Loucy (cell line): ENCODE results near the gene LMNTD1.

Experiments
- H2AFZ ChIP-seq: fragments of 200-600 bp; sonication (generic); 2 replicates; pipeline ENCODE4 v1.6.0; 2016; ENCODE audit warnings: antibody characterized with exemption, mild to moderate bottlenecking, low read length, moderate library complexity
- H3F3A ChIP-seq: fragments of 200-600 bp; 2 replicates; pipeline ENCODE4 v1.6.0; 2016; ENCODE audit warnings: antibody characterized with exemption, low read depth, mild to moderate bottlenecking
- H3K27me3 ChIP-seq: fragments of 200-600 bp; sonication (generic); 2 replicates; pipeline ENCODE4 v1.6.1; 2014; ENCODE audit warnings: low read length, mild to moderate bottlenecking; ENCODE audit not compliant: insufficient read depth, poor library complexity, severe bottlenecking
- H3K36me3 ChIP-seq: fragments of 200-600 bp; sonication (generic); 2 replicates; pipeline ENCODE4 v1.6.1; 2016; ENCODE audit warnings: low read length; ENCODE audit not compliant: insufficient read depth
- H3K4me1 ChIP-seq: fragments of 200-600 bp; sonication (generic); 2 replicates; pipeline ENCODE4 v1.5.1; 2014; ENCODE audit warnings: low read length, mild to moderate bottlenecking; ENCODE audit not compliant: insufficient read depth, poor library complexity, severe bottlenecking
- H3K4me2 ChIP-seq: fragments of 200-600 bp; sonication (generic); 2 replicates; pipeline ENCODE4 v1.6.0; 2014; ENCODE audit warnings: antibody characterized with exemption, low read length, low read depth, mild to moderate bottlenecking; ENCODE audit not compliant: poor library complexity, severe bottlenecking
- H3K4me3 ChIP-seq: fragments of 200-600 bp; sonication (generic); 2 replicates; pipeline ENCODE4 v1.5.1; 2014; ENCODE audit warnings: low read length, mild to moderate bottlenecking, mixed read lengths; ENCODE audit not compliant: poor library complexity, severe bottlenecking
- H3K79me2 ChIP-seq: fragments of 200-600 bp; sonication (generic); 2 replicates; pipeline ENCODE4 v1.6.1; 2014; ENCODE audit warnings: low read length; ENCODE audit not compliant: insufficient read depth
- H3K9ac ChIP-seq: fragments of 200-600 bp; sonication (generic); 2 replicates; pipeline ENCODE4 v1.6.0; 2014; ENCODE audit warnings: mild to moderate bottlenecking, low read depth, low read length, moderate library complexity; ENCODE audit not compliant: poor library complexity, severe bottlenecking
- H3K9me2 ChIP-seq: fragments of 200-600 bp; sonication (generic); replicated peaks from 2 replicates; pipeline ENCODE4 v1.6.1; 2016; ENCODE audit warnings: low read depth, low read length, mixed read lengths
- H3K9me3 ChIP-seq: fragments of 200-600 bp; sonication (generic); 2 replicates; pipeline ENCODE4 v1.6.1; 2014; ENCODE audit warnings: mild to moderate bottlenecking, antibody characterized with exemption, low read length, low read depth; ENCODE audit not compliant: insufficient read depth
- H4K20me1 ChIP-seq: fragments of 200-600 bp; sonication (generic); 2 replicates; pipeline ENCODE4 v1.6.0; 2014; ENCODE audit warnings: antibody characterized with exemption, low read length, mild to moderate bottlenecking; ENCODE audit not compliant: insufficient read depth, poor library complexity, severe bottlenecking
- CTCF ChIP-seq: fragments of 200-600 bp; sonication (generic); conservative IDR thresholded peaks from 2 replicates; pipeline ENCODE4 v1.5.1; 2014; ENCODE audit warnings: mild to moderate bottlenecking, antibody characterized with exemption, low read length
- EZH2phosphoT487 ChIP-seq: fragments of 200-600 bp; IDR thresholded peaks from 2 replicates; pipeline ENCODE4 v1.6.1; 2018; ENCODE audit warnings: antibody characterized with exemption, mild to moderate bottlenecking, moderate library complexity, borderline replicate concordance

Gene LMNTD1

GRCh38 chr12:25458047-25458552 lies 95.0 kb downstream of the LMNTD1 start:
- no peak overlapping the region for H3K9ac ChIP-seq
- no peaks in the 10 kb centered on the region for H3K79me2 ChIP-seq
- no peaks in the 10 kb centered on the region for H3K36me3 ChIP-seq
- H2AFZ ChIP-seq = no peak overlapping the region
- H3F3A ChIP-seq = no peaks in the 10 kb centered on the region
- H3K9me2 ChIP-seq = no peaks in the 10 kb centered on the region
- H3K9me3 ChIP-seq = no peaks in the 10 kb centered on the region
- no peaks in the 10 kb centered on the region for H3K27me3 ChIP-seq
- no peak overlapping the region for H3K4me3 ChIP-seq
- H3K4me1 ChIP-seq = peaks cover 5% of the 10 kb centered on the region
- no peak overlapping the region for H3K4me2 ChIP-seq
- no peaks in the 10 kb centered on the region for H4K20me1 ChIP-seq
- TF ChIP-seq EZH2phosphoT487 = no peak
- TF ChIP-seq CTCF = no peak

GRCh38 chr12:25456474-25456873 lies 96.6 kb downstream of the LMNTD1 start:
- no peak overlapping the region for H2AFZ ChIP-seq
- no peak overlapping the region for H3K9ac ChIP-seq
- H3K9me2 ChIP-seq = no peaks in the 10 kb centered on the region
- H3K79me2 ChIP-seq = no peaks in the 10 kb centered on the region
- H3K4me2 ChIP-seq = no peak overlapping the region
- peaks cover 5% of the 10 kb centered on the region for H3K4me1 ChIP-seq
- no peaks in the 10 kb centered on the region for H3F3A ChIP-seq
- no peak for TF ChIP-seq CTCF
- no peak for TF ChIP-seq EZH2phosphoT487
- no peaks in the 10 kb centered on the region for H3K36me3 ChIP-seq
- H3K9me3 ChIP-seq = no peaks in the 10 kb centered on the region
- H3K27me3 ChIP-seq = no peaks in the 10 kb centered on the region
- H4K20me1 ChIP-seq = no peaks in the 10 kb centered on the region
- no peak overlapping the region for H3K4me3 ChIP-seq

GRCh38 chr12:25455696-25456095 lies 97.4 kb downstream of the LMNTD1 start:
- no peak for TF ChIP-seq EZH2phosphoT487
- no peak for TF ChIP-seq CTCF
- H3K27me3 ChIP-seq = no peaks in the 10 kb centered on the region
- no peaks in the 10 kb centered on the region for H4K20me1 ChIP-seq
- H3K9me3 ChIP-seq = no peaks in the 10 kb centered on the region
- H3K4me1 ChIP-seq = peaks cover 5% of the 10 kb centered on the region
- no peak overlapping the region for H3K4me3 ChIP-seq
- no peaks in the 10 kb centered on the region for H3K79me2 ChIP-seq
- no peaks in the 10 kb centered on the region for H3K36me3 ChIP-seq
- H3K9ac ChIP-seq = no peak overlapping the region
- H2AFZ ChIP-seq = no peak overlapping the region
- no peak overlapping the region for H3K4me2 ChIP-seq
- no peaks in the 10 kb centered on the region for H3K9me2 ChIP-seq
- no peaks in the 10 kb centered on the region for H3F3A ChIP-seq
